Measurements from ENCODE around the gene PLCL2. TPM values are rescaled to one million over a fixed set of nuclear protein-coding genes. Genes with fewer than 3 reads are reported as not detected.

Gene PLCL2
- total RNA-seq, 1 experiment from 2014 or later, result 0.51 TPM

- no peak overlapping the region for H3K27ac Mint-ChIP-seq (ENCODE audit: low read depth, unreplicated experiment)
- H3K4me1 Mint-ChIP-seq (ENCODE audit: insufficient read depth, unreplicated experiment), result no peaks in the 10 kb centered on the region
- POLR2A ChIA-PET, result no interaction called here
- BruUV-seq (replicated peaks), result no TSS peak
- DNase-seq (ENCODE audit: unreplicated experiment), result no peak
- H3K4me3 Mint-ChIP-seq (ENCODE audit: unreplicated experiment), result no peak overlapping the region
- H3K27me3 Mint-ChIP-seq (ENCODE audit: insufficient read depth, unreplicated experiment), result no peaks in the 10 kb centered on the region
- CTCF ChIA-PET, result no interaction called here
- H3K36me3 Mint-ChIP-seq (ENCODE audit: insufficient read depth, unreplicated experiment), result no peaks in the 10 kb centered on the region
- TF ChIP-seq CTCF (IDR thresholded peaks at IDR 0.05; ENCODE audit: unreplicated experiment), result no peak
- intact Hi-C loops (cut with micrococcal nuclease), result no loop called here
- no peaks in the 10 kb centered on the region for H3K9me3 Mint-ChIP-seq (ENCODE audit: unreplicated experiment)
Observed at GRCh38 chr3:17136136-17136721, 251.5 kb downstream of the PLCL2 start.

GRCh38 chr3:17137321-17137826, 252.6 kb downstream of the PLCL2 start:
- no peak for DNase-seq (ENCODE audit: unreplicated experiment)
- intact Hi-C loops (cut with micrococcal nuclease), result no loop called here
- BruUV-seq (replicated peaks), result no TSS peak

GRCh38 chr3:17138246-17139039, 253.7 kb downstream of the PLCL2 start:
- H3K27me3 Mint-ChIP-seq (ENCODE audit: insufficient read depth, unreplicated experiment), result no peaks in the 10 kb centered on the region
- ChIA-PET CTCF (interaction anchor here (0.6 to 1.0 kb wide), 3 partner anchors 14 to 211 kb away, joined by 3 to 7 read pairs (median 3); no protein-coding TSS in a partner anchor), POLR2A (no interaction called here)
- no peaks in the 10 kb centered on the region for H3K4me1 Mint-ChIP-seq (ENCODE audit: insufficient read depth, unreplicated experiment)
- no TSS peak for BruUV-seq (replicated peaks)
- intact Hi-C loops (cut with micrococcal nuclease), result no loop called here
- H3K36me3 Mint-ChIP-seq (ENCODE audit: insufficient read depth, unreplicated experiment), result no peaks in the 10 kb centered on the region
- H3K9me3 Mint-ChIP-seq (ENCODE audit: unreplicated experiment), result no peaks in the 10 kb centered on the region
- H3K4me3 Mint-ChIP-seq (ENCODE audit: unreplicated experiment), result no peak overlapping the region
- peak; percentile 12 for DNase-seq (ENCODE audit: unreplicated experiment)
- no peak overlapping the region for H3K27ac Mint-ChIP-seq (ENCODE audit: low read depth, unreplicated experiment)
- no peak for TF ChIP-seq CTCF (IDR thresholded peaks at IDR 0.05; ENCODE audit: unreplicated experiment)

More at GRCh38 chr3:17137321-17137826, 252.6 kb downstream of the PLCL2 start:
- Mint-ChIP-seq H3K27me3 (ENCODE audit: insufficient read depth, unreplicated experiment) (no peaks in the 10 kb centered on the region), H3K4me3 (ENCODE audit: unreplicated experiment) (no peak overlapping the region), H3K4me1 (ENCODE audit: insufficient read depth, unreplicated experiment) (no peaks in the 10 kb centered on the region), H3K36me3 (ENCODE audit: insufficient read depth, unreplicated experiment) (no peaks in the 10 kb centered on the region), H3K27ac (ENCODE audit: low read depth, unreplicated experiment) (no peak overlapping the region), H3K9me3 (ENCODE audit: unreplicated experiment) (no peaks in the 10 kb centered on the region)
- POLR2A ChIA-PET, result no interaction called here
- CTCF ChIA-PET, result interaction anchor here (1.0 kb wide), 1 partner anchor 16 kb away, joined by 7 read pairs; no protein-coding TSS in a partner anchor
- no peak for TF ChIP-seq CTCF (IDR thresholded peaks at IDR 0.05; ENCODE audit: unreplicated experiment)

All from MCF 10A (cell line).